PC-3 (cell line): ENCODE measurements around the gene PDE9A.

Source experiments
- EZH2 ChIP-seq: fragments of 300-600 bp; sonication (generic); IDR thresholded peaks from one replicate; pipeline ENCODE4 v1.6.1; 2017; ENCODE audit warnings: antibody characterized with exemption, mild to moderate bottlenecking, low read length; ENCODE audit not compliant: unreplicated experiment
- EZH2phosphoT487 ChIP-seq: fragments of 300-600 bp; sonication (generic); IDR thresholded peaks from 2 replicates; pipeline ENCODE4 v1.6.1; 2018; ENCODE audit warnings: mild to moderate bottlenecking, antibody characterized with exemption, low read length, borderline replicate concordance
- TF ChIP-seq, protein P1 (sequence below): fragments of 300-600 bp; sonication (generic); conservative IDR thresholded peaks from 2 replicates; pipeline ENCODE4 v1.5.1; 2017; ENCODE audit warnings: antibody characterized with exemption, low read depth, mild to moderate bottlenecking, low read length

GRCh38 chr21:42607525-42608102 lies 45.8 kb upstream of the PDE9A start:
- TF ChIP-seq, protein P1, sequence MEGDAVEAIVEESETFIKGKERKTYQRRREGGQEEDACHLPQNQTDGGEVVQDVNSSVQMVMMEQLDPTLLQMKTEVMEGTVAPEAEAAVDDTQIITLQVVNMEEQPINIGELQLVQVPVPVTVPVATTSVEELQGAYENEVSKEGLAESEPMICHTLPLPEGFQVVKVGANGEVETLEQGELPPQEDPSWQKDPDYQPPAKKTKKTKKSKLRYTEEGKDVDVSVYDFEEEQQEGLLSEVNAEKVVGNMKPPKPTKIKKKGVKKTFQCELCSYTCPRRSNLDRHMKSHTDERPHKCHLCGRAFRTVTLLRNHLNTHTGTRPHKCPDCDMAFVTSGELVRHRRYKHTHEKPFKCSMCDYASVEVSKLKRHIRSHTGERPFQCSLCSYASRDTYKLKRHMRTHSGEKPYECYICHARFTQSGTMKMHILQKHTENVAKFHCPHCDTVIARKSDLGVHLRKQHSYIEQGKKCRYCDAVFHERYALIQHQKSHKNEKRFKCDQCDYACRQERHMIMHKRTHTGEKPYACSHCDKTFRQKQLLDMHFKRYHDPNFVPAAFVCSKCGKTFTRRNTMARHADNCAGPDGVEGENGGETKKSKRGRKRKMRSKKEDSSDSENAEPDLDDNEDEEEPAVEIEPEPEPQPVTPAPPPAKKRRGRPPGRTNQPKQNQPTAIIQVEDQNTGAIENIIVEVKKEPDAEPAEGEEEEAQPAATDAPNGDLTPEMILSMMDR = no peak
- TF ChIP-seq EZH2 (no peak), EZH2phosphoT487 (no peak)
